ENCODE measurements around the gene TM4SF4.

TM4SF4 gene

GRCh38 chr3:149455989-149456388 lies 18.5 kb upstream of the TM4SF4 start:
- Histone ChIP-seq H3K4me1 (ENCODE audit: control insufficient read depth, insufficient read depth, low read length) (peaks cover 8% of the 10 kb centered on the region), H3K4me3 (ENCODE audit: low read length) (no peak overlapping the region), H3K9ac (ENCODE audit: low read depth, low read length) (no peak overlapping the region), H3K36me3 (ENCODE audit: insufficient read depth, low read length) (no peaks in the 10 kb centered on the region), H3K4me2 (ENCODE audit: low read length) (no peak overlapping the region), H3K27me3 (ENCODE audit: control insufficient read depth, insufficient read depth, low read length) (no peaks in the 10 kb centered on the region), H3K9me3 (replicated peaks; ENCODE audit: low read length) (no peaks in the 10 kb centered on the region)

GRCh38 chr3:149459491-149460059 lies 14.9 kb upstream of the TM4SF4 start:
- no peak overlapping the region for H3K4me3 ChIP-seq (ENCODE audit: low read length)
- H3K36me3 ChIP-seq (ENCODE audit: insufficient read depth, low read length) = no peaks in the 10 kb centered on the region
- no peaks in the 10 kb centered on the region for H3K27me3 ChIP-seq (ENCODE audit: control insufficient read depth, insufficient read depth, low read length)
- H3K9ac ChIP-seq (ENCODE audit: low read depth, low read length) = no peak overlapping the region
- H3K4me1 ChIP-seq (ENCODE audit: control insufficient read depth, insufficient read depth, low read length) = peaks cover 23% of the 10 kb centered on the region
- H3K9me3 ChIP-seq (replicated peaks; ENCODE audit: low read length) = no peaks in the 10 kb centered on the region
- no peak overlapping the region for H3K4me2 ChIP-seq (ENCODE audit: low read length)

GRCh38 chr3:149460117-149460516 lies 14.4 kb upstream of the TM4SF4 start:
- H3K4me1 ChIP-seq (ENCODE audit: control insufficient read depth, insufficient read depth, low read length) = peaks cover 17% of the 10 kb centered on the region
- H3K4me3 ChIP-seq (ENCODE audit: low read length) = no peak overlapping the region
- H3K4me2 ChIP-seq (ENCODE audit: low read length) = no peak overlapping the region
- H3K36me3 ChIP-seq (ENCODE audit: insufficient read depth, low read length) = no peaks in the 10 kb centered on the region
- H3K9me3 ChIP-seq (replicated peaks; ENCODE audit: low read length) = no peaks in the 10 kb centered on the region
- H3K27me3 ChIP-seq (ENCODE audit: control insufficient read depth, insufficient read depth, low read length) = no peaks in the 10 kb centered on the region
- no peak overlapping the region for H3K9ac ChIP-seq (ENCODE audit: low read depth, low read length)

- H3K9ac ChIP-seq (ENCODE audit: low read depth, low read length) = peak overlapping the region; percentile 43
- no peaks in the 10 kb centered on the region for H3K9me3 ChIP-seq (replicated peaks; ENCODE audit: low read length)
- no peaks in the 10 kb centered on the region for H3K36me3 ChIP-seq (ENCODE audit: insufficient read depth, low read length)
- peaks cover 32% of the 10 kb centered on the region for H3K4me1 ChIP-seq (ENCODE audit: control insufficient read depth, insufficient read depth, low read length)
- no peak overlapping the region for H3K4me3 ChIP-seq (ENCODE audit: low read length)
- peak overlapping the region; percentile 13 for H3K4me2 ChIP-seq (ENCODE audit: low read length)
- no peaks in the 10 kb centered on the region for H3K27me3 ChIP-seq (ENCODE audit: control insufficient read depth, insufficient read depth, low read length)
Observed at GRCh38 chr3:149462051-149462450, 12.4 kb upstream of the TM4SF4 start.

- H3K9me3 ChIP-seq (replicated peaks; ENCODE audit: low read length) = no peaks in the 10 kb centered on the region
Observed at GRCh38 chr3:149462581-149463011, 11.9 kb upstream of the TM4SF4 start.

GRCh38 chr3:149463921-149464320 lies 10.6 kb upstream of the TM4SF4 start:
- no peak overlapping the region for H3K4me3 ChIP-seq (ENCODE audit: low read length)
- H3K9me3 ChIP-seq (replicated peaks; ENCODE audit: low read length) = no peaks in the 10 kb centered on the region
- H3K27me3 ChIP-seq (ENCODE audit: control insufficient read depth, insufficient read depth, low read length) = no peaks in the 10 kb centered on the region
- no peak overlapping the region for H3K9ac ChIP-seq (ENCODE audit: low read depth, low read length)
- H3K36me3 ChIP-seq (ENCODE audit: insufficient read depth, low read length) = no peaks in the 10 kb centered on the region
- no peak overlapping the region for H3K4me2 ChIP-seq (ENCODE audit: low read length)
- peaks cover 50% of the 10 kb centered on the region for H3K4me1 ChIP-seq (ENCODE audit: control insufficient read depth, insufficient read depth, low read length)

More at GRCh38 chr3:149462581-149463011, 11.9 kb upstream of the TM4SF4 start:
- H3K9ac ChIP-seq (ENCODE audit: low read depth, low read length) = peak overlapping the region; percentile 43
- no peak overlapping the region for H3K4me3 ChIP-seq (ENCODE audit: low read length)
- no peaks in the 10 kb centered on the region for H3K27me3 ChIP-seq (ENCODE audit: control insufficient read depth, insufficient read depth, low read length)
- H3K36me3 ChIP-seq (ENCODE audit: insufficient read depth, low read length) = no peaks in the 10 kb centered on the region
- H3K4me1 ChIP-seq (ENCODE audit: control insufficient read depth, insufficient read depth, low read length) = peaks cover 37% of the 10 kb centered on the region
- peak overlapping the region; percentile 13 for H3K4me2 ChIP-seq (ENCODE audit: low read length)

GRCh38 chr3:149464542-149465328 lies 9.8 kb upstream of the TM4SF4 start:
- no peaks in the 10 kb centered on the region for H3K9me3 ChIP-seq (replicated peaks; ENCODE audit: low read length)
- H3K27me3 ChIP-seq (ENCODE audit: control insufficient read depth, insufficient read depth, low read length) = no peaks in the 10 kb centered on the region
- peaks cover 55% of the 10 kb centered on the region for H3K4me1 ChIP-seq (ENCODE audit: control insufficient read depth, insufficient read depth, low read length)
- no peak overlapping the region for H3K4me3 ChIP-seq (ENCODE audit: low read length)
- H3K36me3 ChIP-seq (ENCODE audit: insufficient read depth, low read length) = no peaks in the 10 kb centered on the region
- no peak overlapping the region for H3K4me2 ChIP-seq (ENCODE audit: low read length)
- no peak overlapping the region for H3K9ac ChIP-seq (ENCODE audit: low read depth, low read length)

GRCh38 chr3:149465351-149465883 lies 9.1 kb upstream of the TM4SF4 start:
- Histone ChIP-seq H3K27me3 (ENCODE audit: control insufficient read depth, insufficient read depth, low read length) (no peaks in the 10 kb centered on the region), H3K4me3 (ENCODE audit: low read length) (no peak overlapping the region), H3K9me3 (replicated peaks; ENCODE audit: low read length) (no peaks in the 10 kb centered on the region), H3K4me1 (ENCODE audit: control insufficient read depth, insufficient read depth, low read length) (peaks cover 61% of the 10 kb centered on the region), H3K9ac (ENCODE audit: low read depth, low read length) (peak overlapping the region; percentile 38), H3K36me3 (ENCODE audit: insufficient read depth, low read length) (no peaks in the 10 kb centered on the region), H3K4me2 (ENCODE audit: low read length) (no peak overlapping the region)

GRCh38 chr3:149466192-149466591 lies 8.3 kb upstream of the TM4SF4 start:
- peak overlapping the region; percentile 15 for H3K4me2 ChIP-seq (ENCODE audit: low read length)
- peak overlapping the region; percentile 55 for H3K9ac ChIP-seq (ENCODE audit: low read depth, low read length)
- no peaks in the 10 kb centered on the region for H3K36me3 ChIP-seq (ENCODE audit: insufficient read depth, low read length)
- no peaks in the 10 kb centered on the region for H3K27me3 ChIP-seq (ENCODE audit: control insufficient read depth, insufficient read depth, low read length)
- H3K4me1 ChIP-seq (ENCODE audit: control insufficient read depth, insufficient read depth, low read length) = peaks cover 67% of the 10 kb centered on the region
- no peaks in the 10 kb centered on the region for H3K9me3 ChIP-seq (replicated peaks; ENCODE audit: low read length)
- H3K4me3 ChIP-seq (ENCODE audit: low read length) = no peak overlapping the region

- Histone ChIP-seq H3K4me1 (ENCODE audit: control insufficient read depth, insufficient read depth, low read length) (peaks cover 77% of the 10 kb centered on the region), H3K9me3 (replicated peaks; ENCODE audit: low read length) (no peaks in the 10 kb centered on the region), H3K36me3 (ENCODE audit: insufficient read depth, low read length) (no peaks in the 10 kb centered on the region), H3K4me2 (ENCODE audit: low read length) (peak overlapping the region; percentile 62), H3K9ac (ENCODE audit: low read depth, low read length) (peak overlapping the region; percentile 48), H3K4me3 (ENCODE audit: low read length) (peak overlapping the region; percentile 16), H3K27me3 (ENCODE audit: control insufficient read depth, insufficient read depth, low read length) (no peaks in the 10 kb centered on the region)
Observed at GRCh38 chr3:149468504-149469212, 5.8 kb upstream of the TM4SF4 start.

GRCh38 chr3:149470381-149470780 lies 4.1 kb upstream of the TM4SF4 start:
- Histone ChIP-seq H3K9ac (ENCODE audit: low read depth, low read length) (no peak overlapping the region), H3K36me3 (ENCODE audit: insufficient read depth, low read length) (no peaks in the 10 kb centered on the region), H3K4me2 (ENCODE audit: low read length) (no peak overlapping the region), H3K9me3 (replicated peaks; ENCODE audit: low read length) (no peaks in the 10 kb centered on the region), H3K4me1 (ENCODE audit: control insufficient read depth, insufficient read depth, low read length) (peaks cover 92% of the 10 kb centered on the region), H3K4me3 (ENCODE audit: low read length) (no peak overlapping the region), H3K27me3 (ENCODE audit: control insufficient read depth, insufficient read depth, low read length) (no peaks in the 10 kb centered on the region)
